Erythroblast (primary cell): ENCODE data around the gene RAB4B.

ENCODE experiments used
- GATA1 ChIP-seq: IDR thresholded peaks from 2 replicates; pipeline ENCODE4 v1.6.1; 2011; ENCODE audit warnings: low read depth, mild to moderate bottlenecking, control low read depth, low read length, moderate library complexity
- POLR2A ChIP-seq: IDR thresholded peaks from 2 replicates; pipeline ENCODE4 v1.6.1; 2011; ENCODE audit warnings: mild to moderate bottlenecking, low read length

DNA sequence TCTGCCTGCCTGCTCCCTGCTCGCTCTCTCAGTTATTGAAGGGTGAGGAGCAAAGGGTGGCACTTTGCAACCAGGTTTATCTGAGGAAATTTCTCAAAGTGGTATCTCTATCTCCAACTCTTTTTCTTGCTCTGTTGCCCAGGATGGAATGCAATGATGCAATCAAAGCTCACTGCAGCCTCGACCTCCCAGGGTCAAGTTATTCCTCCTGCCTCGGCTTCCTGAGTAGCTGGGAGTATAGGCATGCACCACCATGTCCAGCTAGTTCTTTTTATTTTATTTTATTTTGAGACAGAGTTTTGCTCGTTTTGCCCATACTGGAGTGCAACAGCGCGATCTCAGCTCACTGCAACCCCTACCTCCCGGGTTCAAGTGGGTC is 32.7 kb upstream of the RAB4B start:
- no peak for TF ChIP-seq POLR2A
- no peak for TF ChIP-seq GATA1
